ENCODE data around the gene KRTAP9-9. TPM values are rescaled to one million over a fixed set of nuclear protein-coding genes. Genes with fewer than 3 reads are reported as not detected.
"Not testable (repeated sequence)": the region's sequence is repeated elsewhere in the genome, so short reads cannot be mapped to it uniquely, and the experiment has no call there.

The KRTAP9-9 gene
- polyA plus RNA-seq (ENCODE audit: insufficient read depth in 1 of 5, insufficient read length in 5 of 5, low replicate concordance in 1 of 5) = not detected
- long read RNA-seq, donor 1 = 0 reads
- long read RNA-seq, donor 2 = 0 reads
- long read RNA-seq, donor 3 = 0 reads
- long read RNA-seq, donor 4 = 0 reads
- long read RNA-seq, donor 5 = 0 reads
- long read RNA-seq, donor 6 = 0 reads
- long read RNA-seq, donor 7 = 0 reads
- long read RNA-seq, donor 8 = 0 reads

DNA sequence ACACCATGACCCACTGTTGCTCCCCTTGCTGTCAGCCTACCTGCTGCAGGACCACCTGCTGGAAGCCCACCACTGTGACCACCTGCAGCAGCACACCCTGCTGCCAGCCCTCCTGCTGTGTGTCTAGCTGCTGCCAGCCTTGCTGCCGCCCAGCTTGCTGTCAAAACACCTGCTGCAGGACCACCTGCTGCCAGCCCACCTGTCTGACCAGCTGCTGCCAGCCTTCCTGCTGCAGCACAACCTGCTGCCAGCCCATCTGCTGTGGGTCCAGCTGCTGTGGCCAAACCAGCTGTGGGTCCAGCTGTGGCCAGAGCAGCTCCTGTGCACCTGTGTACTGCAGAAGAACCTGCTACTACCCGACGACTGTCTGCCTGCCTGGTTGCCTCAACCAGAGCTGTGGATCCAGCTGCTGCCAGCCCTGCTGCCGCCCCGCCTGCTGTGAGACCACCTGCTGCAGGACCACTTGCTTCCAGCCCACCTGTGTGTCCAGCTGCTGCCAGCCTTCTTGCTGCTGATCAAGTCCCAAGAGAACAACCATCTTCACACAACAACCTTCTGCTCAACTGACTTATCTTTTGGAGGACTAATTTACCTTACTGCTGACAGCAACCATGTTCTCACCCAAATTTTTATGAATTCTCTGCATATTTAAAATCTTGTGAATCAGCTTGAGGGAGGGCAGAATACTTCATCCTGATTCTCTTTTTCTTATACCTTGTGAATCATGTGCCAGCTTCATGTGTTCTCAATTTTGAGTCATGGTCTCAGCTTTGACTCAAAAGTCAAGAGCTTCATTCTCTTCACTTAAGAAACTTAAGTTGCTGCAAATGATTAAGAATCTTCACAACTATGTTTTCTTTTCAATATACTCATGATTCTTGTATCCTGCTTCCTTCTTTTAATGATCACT lies at the start of gene KRTAP9-9:
TSS of gene KRTAP9-9 (plus strand) at position 4 of the 910 bp plus-strand sequence.
- DNase-seq = not testable (repeated sequence)

DNA sequence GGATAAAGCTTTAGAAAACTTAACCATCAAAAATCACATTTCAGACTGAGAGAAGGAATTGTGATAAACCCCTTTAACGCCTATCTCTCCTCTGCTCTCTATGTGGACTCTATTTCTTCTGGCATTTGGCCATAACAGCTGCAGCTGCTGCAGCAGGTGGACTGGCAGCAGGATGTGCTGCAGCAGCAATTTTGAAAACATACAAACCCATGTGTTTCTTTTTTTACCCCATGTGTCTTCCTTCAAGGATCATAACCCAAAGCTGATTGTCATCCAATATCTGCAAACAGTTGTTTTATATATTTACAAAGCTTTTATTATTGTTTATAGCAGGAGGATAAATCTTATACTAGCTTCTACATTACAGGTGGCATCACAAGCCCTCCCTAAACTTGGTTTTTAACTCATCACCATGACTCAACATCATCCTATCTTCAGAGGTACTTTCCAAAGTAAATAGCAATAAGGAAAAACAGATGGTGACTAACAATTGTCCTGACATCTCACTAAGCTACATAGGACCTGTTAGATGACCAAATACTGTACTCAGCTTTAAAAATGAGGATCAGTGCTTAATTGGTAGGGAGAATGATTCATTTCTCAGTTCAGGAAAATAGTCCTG lies 43.2 kb upstream of the KRTAP9-9 start:
- DNase-seq = no peak

DNA sequence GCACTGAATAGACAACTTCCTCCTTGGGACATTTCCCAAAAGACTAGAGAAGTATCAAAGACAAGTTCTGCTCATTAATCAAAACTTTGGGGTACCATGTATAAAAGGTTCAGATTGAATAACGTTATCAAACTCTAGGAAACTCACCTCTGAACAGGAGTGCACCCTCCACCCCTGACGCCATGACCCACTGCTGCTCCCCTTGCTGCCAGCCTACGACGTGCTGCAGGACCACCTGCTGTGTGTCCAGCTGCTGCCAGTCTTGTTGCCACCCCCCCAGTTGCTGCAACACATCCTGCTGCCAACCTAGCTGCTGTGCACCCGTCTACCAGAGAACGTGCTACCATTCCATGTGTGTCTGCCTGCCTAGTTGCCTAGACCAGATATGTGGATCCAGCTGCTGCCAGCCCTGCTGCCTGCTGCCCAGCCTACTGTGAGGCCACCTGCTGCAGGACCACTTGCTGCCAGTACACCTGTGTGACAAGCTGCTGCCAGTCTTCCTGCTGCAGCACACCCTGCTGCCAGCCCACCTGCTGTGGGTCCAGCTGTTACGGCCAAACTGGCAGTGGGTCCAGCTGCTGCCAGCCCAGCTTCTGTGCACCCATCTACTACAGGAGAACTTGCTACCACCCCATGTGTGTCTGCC lies 42.5 kb upstream of the KRTAP9-9 start:
- no peak for DNase-seq

DNA sequence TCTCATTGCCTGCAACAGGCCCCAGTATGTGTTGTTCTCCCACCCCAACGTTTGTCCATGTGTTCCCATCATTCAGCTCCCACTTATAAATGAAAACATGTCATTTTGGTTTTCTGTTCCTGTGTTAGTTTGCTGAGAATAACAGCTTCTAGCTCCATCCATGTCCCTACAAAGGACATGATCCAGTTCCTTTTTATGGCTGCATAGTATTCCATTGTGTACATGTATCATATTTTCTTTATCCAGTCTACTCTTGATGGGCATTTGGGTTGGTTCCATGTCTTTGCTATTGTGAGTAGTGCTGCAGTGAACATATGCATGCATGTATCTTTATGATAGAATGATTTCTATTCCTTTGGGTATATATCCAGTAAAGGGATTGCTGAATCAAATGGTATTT lies 39.5 kb upstream of the KRTAP9-9 start:
- DNase-seq = no peak

DNA sequence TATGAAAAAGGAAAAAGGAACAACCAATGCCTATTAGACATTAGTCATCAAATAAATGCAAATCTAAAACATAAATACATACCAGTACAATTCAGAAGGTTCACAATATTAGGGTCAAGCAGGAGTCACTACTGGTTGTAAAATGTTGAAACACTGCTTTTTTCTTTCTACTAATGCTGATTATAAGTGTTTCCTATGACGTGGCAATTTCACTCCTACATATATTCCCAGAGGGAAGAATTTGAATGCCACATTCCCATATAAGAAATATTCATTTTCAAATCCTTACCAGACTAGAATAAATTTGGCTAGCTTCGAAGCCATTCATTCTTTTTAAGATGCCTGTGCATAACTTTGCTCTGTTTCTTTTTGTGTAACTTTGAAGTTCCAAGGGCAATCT lies 31.4 kb upstream of the KRTAP9-9 start:
- DNase-seq = no peak

DNA sequence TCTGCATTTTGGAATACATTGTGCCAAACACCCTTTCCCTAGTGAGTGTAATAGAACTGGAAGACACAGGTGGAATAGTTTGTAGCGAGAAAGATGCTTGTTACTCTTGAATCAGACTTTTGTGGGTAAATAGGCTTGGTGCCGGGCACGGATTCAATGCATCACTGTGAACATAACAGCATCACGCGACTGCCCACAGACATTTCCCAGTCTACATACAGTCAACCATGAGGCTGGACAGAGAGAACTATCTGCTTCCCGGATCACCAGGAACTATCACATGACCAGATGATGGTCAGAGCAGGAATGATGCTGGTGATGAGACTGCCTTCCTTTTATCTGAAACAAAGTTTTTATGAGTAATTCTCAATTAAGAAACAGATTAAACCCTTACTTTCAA lies 29.1 kb upstream of the KRTAP9-9 start:
- no peak for DNase-seq

DNA sequence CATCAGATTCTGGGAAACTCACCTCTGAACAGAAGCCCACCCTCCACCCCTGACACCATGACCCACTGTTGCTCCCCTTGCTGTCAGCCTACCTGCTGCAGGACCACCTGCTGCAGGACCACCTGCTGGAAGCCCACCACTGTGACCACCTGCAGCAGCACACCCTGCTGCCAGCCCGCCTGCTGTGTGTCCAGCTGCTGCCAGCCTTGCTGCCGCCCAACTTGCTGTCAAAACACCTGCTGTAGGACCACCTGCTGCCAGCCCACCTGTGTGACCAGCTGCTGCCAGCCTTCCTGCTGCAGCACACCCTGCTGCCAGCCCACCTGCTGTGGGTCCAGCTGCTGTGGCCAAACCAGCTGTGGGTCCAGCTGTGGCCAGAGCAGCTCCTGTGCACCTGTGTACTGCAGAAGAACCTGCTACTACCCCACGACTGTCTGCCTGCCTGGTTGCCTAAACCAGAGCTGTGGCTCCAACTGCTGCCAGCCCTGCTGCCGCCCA lies 28.5 kb upstream of the KRTAP9-9 start, which contains the start of gene KRTAP9-2:
TSS of gene KRTAP9-2 (plus strand) at position 51 of the 498 bp plus-strand sequence. CDS start at position 58, 7 bp downstream.
- DNase-seq = not testable (repeated sequence)

DNA sequence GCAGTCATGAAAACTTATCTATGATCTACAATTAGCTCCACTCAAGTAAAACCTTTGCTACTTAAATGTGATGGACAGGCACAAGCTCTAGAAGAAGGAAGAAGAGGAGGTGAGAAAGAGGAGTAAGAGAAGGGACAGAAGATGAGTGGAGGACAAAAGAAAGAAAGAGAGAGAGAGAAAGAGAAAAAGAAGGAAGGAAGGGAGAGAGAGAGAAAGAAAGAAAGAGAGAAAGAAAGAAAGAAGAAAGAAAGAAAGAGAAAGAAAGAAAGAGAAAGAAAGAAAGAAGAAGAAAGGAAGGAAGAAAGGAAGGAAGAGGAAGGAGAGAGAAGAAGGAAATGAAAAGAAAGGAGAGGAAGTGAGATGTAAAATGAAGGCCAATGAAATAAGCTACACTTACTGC lies 25.1 kb upstream of the KRTAP9-9 start:
- no peak for DNase-seq

DNA sequence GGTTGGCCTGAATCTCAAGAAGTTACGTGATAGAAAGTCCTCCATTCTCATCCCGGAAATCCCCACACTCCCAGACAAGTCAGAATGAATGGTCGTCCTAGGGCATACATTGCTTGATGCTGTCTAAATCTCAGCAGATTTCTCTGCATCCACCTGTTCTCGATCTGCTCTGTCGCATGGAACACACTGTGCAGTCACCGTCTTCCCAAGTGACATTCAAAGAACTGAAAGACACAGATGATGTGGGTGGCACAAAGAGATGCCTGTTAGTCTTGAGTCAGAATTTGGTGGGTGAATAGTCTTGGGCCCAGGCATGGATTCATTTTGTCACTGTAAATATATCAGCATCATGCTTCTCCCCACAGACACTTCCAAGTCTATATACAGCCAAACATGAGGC lies 23.5 kb upstream of the KRTAP9-9 start:
- DNase-seq = no peak

DNA sequence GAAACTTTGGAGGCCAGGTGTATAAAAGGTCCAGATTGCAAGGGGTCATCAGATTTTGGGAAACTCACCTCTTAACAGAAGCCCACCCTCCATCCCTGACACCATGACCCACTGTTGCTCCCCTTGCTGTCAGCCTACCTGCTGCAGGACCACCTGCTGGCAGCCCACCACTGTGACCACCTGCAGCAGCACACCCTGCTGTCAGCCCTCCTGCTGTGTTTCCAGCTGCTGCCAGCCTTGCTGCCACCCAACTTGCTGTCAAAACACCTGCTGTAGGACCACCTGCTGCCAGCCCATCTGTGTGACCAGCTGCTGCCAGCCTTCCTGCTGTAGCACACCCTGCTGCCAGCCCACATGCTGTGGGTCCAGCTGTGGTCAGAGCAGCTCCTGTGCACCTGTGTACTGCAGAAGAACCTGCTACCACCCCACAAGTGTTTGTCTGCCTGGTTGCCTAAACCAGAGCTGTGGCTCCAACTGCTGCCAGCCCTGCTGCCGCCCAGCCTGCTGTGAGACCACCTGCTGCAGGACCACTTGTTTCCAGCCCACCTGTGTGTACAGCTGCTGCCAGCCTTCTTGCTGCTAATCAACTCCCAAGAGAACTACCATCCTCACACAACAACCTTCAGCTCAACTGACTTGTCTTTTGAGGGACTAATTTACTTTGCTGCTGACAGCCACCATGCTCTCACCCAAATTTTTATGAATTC lies 22.6 kb upstream of the KRTAP9-9 start, which contains the start of gene KRTAP9-3:
TSS of gene KRTAP9-3 (plus strand) at position 51 of the 707 bp plus-strand sequence. CDS start at position 104, 53 bp downstream.
- DNase-seq = not testable (repeated sequence)

DNA sequence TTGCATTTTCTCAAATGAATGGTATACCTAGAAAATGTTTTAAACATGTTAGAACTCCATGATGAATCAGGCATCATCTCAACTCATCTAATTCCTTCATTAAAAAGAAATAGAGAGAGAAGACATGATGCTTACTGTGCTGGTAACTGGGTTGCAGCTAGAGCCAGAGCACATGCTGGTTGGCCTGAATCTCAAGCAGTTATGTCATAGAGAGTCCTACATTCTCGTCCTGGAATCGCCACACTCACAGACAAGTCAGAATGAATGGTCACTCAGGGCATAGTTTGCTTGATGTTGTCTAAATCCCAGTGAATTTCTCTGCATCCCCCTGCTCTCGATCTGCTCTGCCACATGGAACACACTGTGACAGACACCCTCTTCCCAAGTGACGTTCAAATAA lies 18.1 kb upstream of the KRTAP9-9 start:
- DNase-seq = not testable (repeated sequence)

DNA sequence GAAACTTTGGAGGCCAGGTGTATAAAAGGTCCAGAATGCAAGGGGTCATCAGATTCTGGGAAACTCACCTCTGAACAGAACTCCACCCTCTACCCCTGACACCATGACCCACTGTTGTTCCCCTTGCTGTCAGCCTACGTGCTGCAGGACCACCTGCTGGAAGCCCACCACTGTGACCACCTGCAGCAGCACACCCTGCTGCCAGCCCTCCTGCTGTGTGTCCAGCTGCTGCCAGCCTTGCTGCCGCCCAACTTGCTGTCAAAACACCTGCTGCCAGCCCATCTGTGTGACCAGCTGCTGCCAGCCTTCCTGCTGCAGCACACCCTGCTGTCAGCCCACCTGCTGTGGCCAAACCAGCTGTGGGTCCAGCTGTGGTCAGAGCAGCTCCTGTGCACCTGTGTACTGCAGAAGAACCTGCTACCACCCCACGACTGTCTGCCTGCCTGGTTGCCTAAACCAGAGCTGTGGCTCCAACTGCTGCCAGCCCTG lies 17.2 kb upstream of the KRTAP9-9 start, which contains the start of gene KRTAP9-8:
TSS of gene KRTAP9-8 (plus strand) at position 51 of the 489 bp plus-strand sequence. CDS start at position 104, 53 bp downstream.
- DNase-seq = not testable (repeated sequence)

DNA sequence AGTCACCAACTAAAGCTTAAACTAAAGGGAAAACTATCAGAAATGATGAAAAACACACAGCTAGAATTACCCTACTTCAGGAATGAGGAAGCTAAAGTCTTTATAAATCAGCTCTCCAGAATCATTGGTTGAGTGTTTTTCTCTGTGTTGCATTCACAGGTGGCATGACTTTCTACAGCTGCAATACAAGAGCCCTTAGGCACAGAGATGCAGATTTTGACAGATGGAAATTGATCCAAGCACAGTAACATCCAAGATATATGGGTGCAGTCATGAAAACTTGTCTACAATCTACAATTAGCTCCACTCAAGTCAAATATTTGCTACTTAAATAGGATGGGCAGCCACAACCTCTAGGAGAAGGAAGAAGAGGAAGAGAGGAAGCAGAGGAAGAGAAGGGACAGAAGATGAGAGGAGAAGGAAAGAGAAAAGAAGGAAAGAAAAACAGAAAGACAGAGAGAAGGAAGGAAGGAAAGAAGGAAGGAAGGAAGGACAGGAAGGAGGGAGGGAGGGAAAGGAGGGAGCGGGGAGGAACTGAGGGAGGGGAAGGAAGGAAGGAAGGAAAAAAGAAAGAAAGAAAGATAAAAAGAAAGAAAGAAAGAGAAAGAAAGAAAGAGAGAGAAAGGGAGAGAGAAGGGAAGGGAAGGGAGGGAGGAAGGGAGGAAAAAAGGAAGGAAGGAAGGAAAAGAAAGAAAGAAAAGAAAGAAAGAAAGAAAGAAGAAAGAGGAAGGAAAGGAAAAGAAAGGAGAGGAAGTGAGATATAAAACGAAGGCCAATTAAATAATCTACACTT lies 8.0 kb upstream of the KRTAP9-9 start:
- not testable (repeated sequence) for DNase-seq

DNA sequence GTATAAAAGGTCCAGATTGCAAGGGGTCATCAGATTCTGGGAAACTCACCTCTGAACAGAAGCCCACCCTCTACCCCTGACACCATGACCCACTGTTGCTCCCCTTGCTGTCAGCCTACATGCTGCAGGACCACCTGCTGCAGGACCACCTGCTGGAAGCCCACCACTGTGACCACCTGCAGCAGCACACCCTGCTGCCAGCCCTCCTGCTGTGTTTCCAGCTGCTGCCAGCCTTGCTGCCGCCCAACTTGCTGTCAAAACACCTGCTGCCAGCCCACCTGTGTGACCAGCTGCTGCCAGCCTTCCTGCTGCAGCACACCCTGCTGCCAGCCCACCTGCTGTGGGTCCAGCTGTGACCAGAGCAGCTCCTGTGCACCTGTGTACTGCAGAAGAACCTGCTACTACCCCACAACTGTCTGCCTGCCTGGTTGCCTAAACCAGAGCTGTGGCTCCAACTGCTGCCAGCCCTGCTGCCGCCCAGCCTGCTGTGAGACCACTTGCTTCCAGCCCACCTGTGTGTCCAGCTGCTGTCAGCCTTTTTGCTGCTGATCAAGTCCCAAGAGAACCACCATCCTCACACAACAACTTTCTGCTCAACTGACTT lies 5.4 kb upstream of the KRTAP9-9 start, which contains the start of gene KRTAP9-4:
TSS of gene KRTAP9-4 (plus strand) at position 51 of the 604 bp plus-strand sequence. CDS start at position 85, 34 bp downstream.
- DNase-seq = not testable (repeated sequence)

DNA sequence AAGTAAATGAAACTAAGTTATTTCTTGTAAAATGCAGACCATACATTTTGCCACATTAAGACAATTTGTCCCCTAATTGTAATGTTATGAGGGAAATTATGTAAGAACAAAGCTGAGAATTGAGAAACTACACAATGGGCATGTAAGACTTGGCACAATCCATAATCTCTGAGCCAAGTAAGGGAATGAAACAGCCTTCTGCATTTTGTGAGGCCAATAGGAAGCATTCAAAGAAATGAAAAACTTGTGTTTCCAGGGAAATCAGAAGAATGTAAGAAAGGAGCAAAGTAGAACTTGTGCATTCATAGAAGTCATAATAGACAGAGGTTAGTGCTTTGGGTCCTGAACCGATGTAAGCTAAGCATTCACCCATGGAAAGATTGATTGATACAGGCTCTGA lies 3.9 kb upstream of the KRTAP9-9 start:
- DNase-seq = no peak

DNA sequence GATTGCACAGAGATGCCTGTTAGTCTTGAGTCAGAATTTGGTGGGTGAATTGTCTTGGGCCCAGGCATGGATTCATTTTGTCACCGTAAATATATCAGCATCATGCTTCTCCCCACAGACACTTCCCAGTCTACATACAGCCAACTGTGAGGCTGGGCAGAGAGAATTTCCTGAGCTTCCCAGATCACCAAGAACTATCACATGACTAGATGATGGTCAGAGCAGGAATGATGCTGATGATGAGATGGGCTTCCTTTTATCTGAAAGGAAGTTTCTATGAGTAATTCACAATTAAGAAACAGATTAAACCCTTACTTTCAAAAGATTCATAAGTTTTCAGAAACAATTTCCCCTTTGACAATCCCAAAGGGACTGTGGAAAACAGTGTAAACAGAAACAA lies 323 bp upstream of the KRTAP9-9 start:
- DNase-seq = no peak

DNA sequence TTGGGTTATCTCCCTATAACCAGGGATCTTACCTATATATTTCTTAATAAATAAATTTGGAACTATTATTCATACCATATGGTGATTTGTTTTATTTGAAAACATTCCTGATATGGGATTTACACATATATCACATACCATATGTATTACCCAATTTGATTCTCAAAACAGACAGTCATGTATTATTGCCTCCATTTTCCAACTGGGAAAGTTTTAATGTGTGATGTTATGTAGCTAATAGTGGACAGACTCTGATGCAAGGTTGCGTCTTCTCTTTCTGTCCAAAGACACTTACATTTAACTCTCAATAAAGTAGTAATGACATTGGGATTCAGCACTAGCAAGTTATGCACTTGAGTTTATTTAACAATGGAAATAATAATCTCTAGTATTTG lies 1.1 kb downstream of the KRTAP9-9 start:
- no peak for DNase-seq

DNA sequence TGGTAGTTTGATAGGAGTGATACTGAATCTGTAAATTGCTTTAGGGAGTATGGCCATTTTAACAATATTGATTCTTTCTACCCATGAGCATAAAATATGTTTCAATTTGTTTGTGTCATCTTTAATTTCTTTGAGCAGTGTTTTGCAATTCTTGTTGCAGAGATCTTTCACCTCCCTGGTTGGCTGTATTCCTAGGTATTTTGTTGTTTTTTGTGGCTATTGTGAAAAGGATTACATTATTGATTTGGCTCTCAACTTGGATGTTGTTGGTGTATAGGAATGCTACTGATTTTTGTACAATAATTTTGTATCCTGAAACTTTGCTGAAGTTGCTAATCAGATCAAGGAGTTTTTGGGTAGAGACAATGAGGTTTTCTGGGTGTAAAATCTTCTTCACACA lies 3.2 kb downstream of the KRTAP9-9 start:
- no peak for DNase-seq

DNA sequence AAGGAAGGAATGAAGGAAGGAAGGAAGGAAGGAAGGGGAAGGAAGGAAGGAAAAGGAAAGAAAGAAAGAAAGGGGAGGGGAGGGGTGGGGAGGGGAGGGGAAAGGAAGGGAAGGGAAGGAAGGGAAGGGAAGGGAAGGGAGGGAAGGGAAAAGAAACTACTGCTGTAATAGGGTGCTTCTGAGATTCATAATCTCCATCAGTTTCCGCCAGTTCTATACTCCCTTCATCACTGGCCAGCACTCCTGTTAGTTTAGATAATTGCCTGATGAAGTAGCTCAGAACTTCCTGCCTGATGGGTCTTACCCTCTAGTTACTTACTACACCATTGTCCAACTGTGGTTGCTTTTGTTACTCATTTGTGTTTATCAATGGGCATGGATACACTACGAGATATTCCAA lies 8.0 kb downstream of the KRTAP9-9 start:
- DNase-seq = no peak

All from right lung (tissue), 10 donors.